ENCODE data around the gene XYLB.

Gene XYLB

GRCh38 chr3:38323060-38323459 is 23.5 kb upstream of the XYLB start:
- no peak for DNase-seq (ENCODE audit: low read depth, low spot score)

GRCh38 chr3:38325256-38325655 is 21.3 kb upstream of the XYLB start:
- DNase-seq (ENCODE audit: low read depth, low spot score) = no peak

GRCh38 chr3:38327335-38328009 is 19.1 kb upstream of the XYLB start:
- DNase-seq (ENCODE audit: low read depth, low spot score) = no peak

GRCh38 chr3:38331257-38332022 is 15.1 kb upstream of the XYLB start:
- no peak for DNase-seq (ENCODE audit: low read depth, low spot score)

- DNase-seq (ENCODE audit: low read depth, low spot score) = no peak
These were observed 14.4 kb upstream of the XYLB start for GRCh38 chr3:38332201-38332600.

GRCh38 chr3:38334142-38335055 is 12.2 kb upstream of the XYLB start:
- no peak for DNase-seq (ENCODE audit: low read depth, low spot score)

GRCh38 chr3:38335263-38335662 is 11.3 kb upstream of the XYLB start:
- no peak for DNase-seq (ENCODE audit: low read depth, low spot score)

GRCh38 chr3:38337703-38338102 is 8.9 kb upstream of the XYLB start:
- no peak for DNase-seq (ENCODE audit: low read depth, low spot score)

- no peak for DNase-seq (ENCODE audit: low read depth, low spot score)
These were observed 2.6 kb upstream of the XYLB start for GRCh38 chr3:38343797-38344594.

- no peak for DNase-seq (ENCODE audit: low read depth, low spot score)
These were observed 552 bp upstream of the XYLB start for GRCh38 chr3:38345879-38346586.

GRCh38 chr3:38347421-38348200 is 1.0 kb downstream of the XYLB start:
- DNase-seq (ENCODE audit: low read depth, low spot score) = no peak

GRCh38 chr3:38348903-38349302 is 2.3 kb downstream of the XYLB start:
- DNase-seq (ENCODE audit: low read depth, low spot score) = no peak

- DNase-seq (ENCODE audit: low read depth, low spot score) = no peak
These were observed 3.2 kb downstream of the XYLB start for GRCh38 chr3:38349684-38350359.

GRCh38 chr3:38353151-38353550 is 6.6 kb downstream of the XYLB start:
- no peak for DNase-seq (ENCODE audit: low read depth, low spot score)

GRCh38 chr3:38354588-38355330 is 8.2 kb downstream of the XYLB start:
- DNase-seq (ENCODE audit: low read depth, low spot score) = no peak

- no peak for DNase-seq (ENCODE audit: low read depth, low spot score)
These were observed 12.5 kb downstream of the XYLB start for GRCh38 chr3:38359038-38359437.

GRCh38 chr3:38360345-38360744 is 13.8 kb downstream of the XYLB start:
- DNase-seq (ENCODE audit: low read depth, low spot score) = no peak

- DNase-seq (ENCODE audit: low read depth, low spot score) = no peak
These were observed 14.9 kb downstream of the XYLB start for GRCh38 chr3:38361496-38361895.

- DNase-seq (ENCODE audit: low read depth, low spot score) = no peak
These were observed 16.2 kb downstream of the XYLB start for GRCh38 chr3:38362825-38363224.
